ENCODE data around the gene GFI1B. TPM values are rescaled to one million over a fixed set of nuclear protein-coding genes. Genes with fewer than 3 reads are reported as not detected.

Gene GFI1B
- total and polyA plus RNA-seq, 10 of the 15 experiments (the other 5 are each of a cell fraction or from before 2014, with no cell fraction given) = 0.04 to 0.11 (median 0.05) TPM; not detected in 7

- H2AFZ ChIP-seq (ENCODE audit: control insufficient read depth, low read depth, low read length) = no peak overlapping the region
- no peak overlapping the region for H3K4me2 ChIP-seq (ENCODE audit: control insufficient read depth, insufficient read depth)
- ATAC-seq (no peak), DNase-seq (ENCODE audit: low read depth, low spot score) (no peak), FAIRE-seq (no peak)
- no peaks in the 10 kb centered on the region for H3K4me1 ChIP-seq (ENCODE audit: control insufficient read depth, insufficient read depth, low read length)
- no peak overlapping the region for H3K27ac ChIP-seq (ENCODE audit: control insufficient read depth, insufficient read depth)
- H4K20me1 ChIP-seq (ENCODE audit: control insufficient read depth, insufficient read depth) = no peaks in the 10 kb centered on the region
- H3K4me3 ChIP-seq = no peak overlapping the region
- H3K27me3 ChIP-seq (replicated peaks in 1 of 2; ENCODE audit: control insufficient read depth in 2 of 2, insufficient read depth in 2 of 2, low read length in 1 of 2) = peaks cover 4 to 8% of the 10 kb centered on the region in 2 experiments; a peak in 2 of 4 replicates
- no peaks in the 10 kb centered on the region for H3K36me3 ChIP-seq (ENCODE audit: control insufficient read depth in 2 of 2, insufficient read depth in 2 of 2, low read length in 1 of 2)
- intact Hi-C loops (cut with micrococcal nuclease; ENCODE audit: unreplicated experiment) = no loop called here
- in situ Hi-C loops (cut with MboI) = no loop called here
- H3K9me3 ChIP-seq (replicated peaks; ENCODE audit: control insufficient read depth, insufficient read depth, low read length) = no peaks in the 10 kb centered on the region
- ChIA-PET CTCF (interaction anchor here (0.7 to 1.4 kb wide), 3 partner anchors 8 to 39 kb away, joined by 3 read pairs; no protein-coding TSS in a partner anchor), SMC1A (ENCODE audit: uncharacterized antibody, unreplicated experiment) (no interaction called here), POLR2A (no interaction called here), RAD21 (ENCODE audit: unreplicated experiment) (no interaction called here)
- no peak overlapping the region for H3K9ac ChIP-seq (ENCODE audit: control insufficient read depth, insufficient read depth, low read length)
- no TSS peak for BruUV-seq (replicated peaks)
- WGBS (ENCODE audit: insufficient coverage, insufficient replicate concordance, low lambda C conversion rate, missing lambda C conversion rate) = 59% methylated on average over 9 of the region's 11 CpGs
- no peaks in the 10 kb centered on the region for H3K79me2 ChIP-seq (ENCODE audit: control insufficient read depth, insufficient read depth, low read length)
- no peak for TF ChIP-seq YBX1 (IDR thresholded peaks at IDR 0.05)
- no peak for TF ChIP-seq JUND (IDR thresholded peaks at IDR 0.05; ENCODE audit: low read depth, low read length)
- TF ChIP-seq, protein P1, sequence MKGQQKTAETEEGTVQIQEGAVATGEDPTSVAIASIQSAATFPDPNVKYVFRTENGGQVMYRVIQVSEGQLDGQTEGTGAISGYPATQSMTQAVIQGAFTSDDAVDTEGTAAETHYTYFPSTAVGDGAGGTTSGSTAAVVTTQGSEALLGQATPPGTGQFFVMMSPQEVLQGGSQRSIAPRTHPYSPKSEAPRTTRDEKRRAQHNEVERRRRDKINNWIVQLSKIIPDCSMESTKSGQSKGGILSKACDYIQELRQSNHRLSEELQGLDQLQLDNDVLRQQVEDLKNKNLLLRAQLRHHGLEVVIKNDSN (IDR thresholded peaks at IDR 0.05; ENCODE audit: borderline replicate concordance, extremely low read length, insufficient read depth, low read depth, low read length) = no peak
- no peak for TF ChIP-seq POU2F2 (IDR thresholded peaks at IDR 0.05; ENCODE audit: borderline replicate concordance, low read depth, low read length)
- no peak for TF ChIP-seq NRF1 (conservative IDR thresholded peaks at IDR 0.05; ENCODE audit: low read depth, low read length)
- TF ChIP-seq EZH2 (IDR thresholded peaks at IDR 0.05; ENCODE audit: borderline replicate concordance, control insufficient read depth, low read depth, low read length) = no peak
- TF ChIP-seq YY1 (IDR thresholded peaks at IDR 0.05; ENCODE audit: low read depth, low read length) = no peak
- TF ChIP-seq CREM (IDR thresholded peaks at IDR 0.05; ENCODE audit: low read depth) = no peak
- TF ChIP-seq TAF1 (IDR thresholded peaks at IDR 0.05; ENCODE audit: borderline replicate concordance, low read depth, low read length) = no peak
- TF ChIP-seq SKIL (IDR thresholded peaks at IDR 0.05; ENCODE audit: low read depth, poor library complexity, severe bottlenecking) = no peak
- TF ChIP-seq, protein P2, sequence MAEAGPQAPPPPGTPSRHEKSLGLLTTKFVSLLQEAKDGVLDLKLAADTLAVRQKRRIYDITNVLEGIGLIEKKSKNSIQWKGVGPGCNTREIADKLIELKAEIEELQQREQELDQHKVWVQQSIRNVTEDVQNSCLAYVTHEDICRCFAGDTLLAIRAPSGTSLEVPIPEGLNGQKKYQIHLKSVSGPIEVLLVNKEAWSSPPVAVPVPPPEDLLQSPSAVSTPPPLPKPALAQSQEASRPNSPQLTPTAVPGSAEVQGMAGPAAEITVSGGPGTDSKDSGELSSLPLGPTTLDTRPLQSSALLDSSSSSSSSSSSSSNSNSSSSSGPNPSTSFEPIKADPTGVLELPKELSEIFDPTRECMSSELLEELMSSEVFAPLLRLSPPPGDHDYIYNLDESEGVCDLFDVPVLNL (IDR thresholded peaks at IDR 0.05; ENCODE audit: low read depth, low read length) = no peak
- no peak for TF ChIP-seq JUNB (IDR thresholded peaks at IDR 0.05)
- TF ChIP-seq MTA2 (IDR thresholded peaks at IDR 0.05; ENCODE audit: low read depth) = no peak
- TF ChIP-seq, protein P3, sequence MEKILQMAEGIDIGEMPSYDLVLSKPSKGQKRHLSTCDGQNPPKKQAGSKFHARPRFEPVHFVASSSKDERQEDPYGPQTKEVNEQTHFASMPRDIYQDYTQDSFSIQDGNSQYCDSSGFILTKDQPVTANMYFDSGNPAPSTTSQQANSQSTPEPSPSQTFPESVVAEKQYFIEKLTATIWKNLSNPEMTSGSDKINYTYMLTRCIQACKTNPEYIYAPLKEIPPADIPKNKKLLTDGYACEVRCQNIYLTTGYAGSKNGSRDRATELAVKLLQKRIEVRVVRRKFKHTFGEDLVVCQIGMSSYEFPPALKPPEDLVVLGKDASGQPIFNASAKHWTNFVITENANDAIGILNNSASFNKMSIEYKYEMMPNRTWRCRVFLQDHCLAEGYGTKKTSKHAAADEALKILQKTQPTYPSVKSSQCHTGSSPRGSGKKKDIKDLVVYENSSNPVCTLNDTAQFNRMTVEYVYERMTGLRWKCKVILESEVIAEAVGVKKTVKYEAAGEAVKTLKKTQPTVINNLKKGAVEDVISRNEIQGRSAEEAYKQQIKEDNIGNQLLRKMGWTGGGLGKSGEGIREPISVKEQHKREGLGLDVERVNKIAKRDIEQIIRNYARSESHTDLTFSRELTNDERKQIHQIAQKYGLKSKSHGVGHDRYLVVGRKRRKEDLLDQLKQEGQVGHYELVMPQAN (conservative IDR thresholded peaks at IDR 0.05) = no peak
- TF ChIP-seq BACH1 (IDR thresholded peaks at IDR 0.05; ENCODE audit: borderline replicate concordance) = no peak
- TF ChIP-seq ZBTB33 (IDR thresholded peaks at IDR 0.05) = no peak
Observed at GRCh38 chr9:132983491-132984201, 5.2 kb downstream of the GFI1B start.

All from GM12878 (cell line).